Motor neuron (in vitro differentiated cells): ENCODE measurements around the gene PLSCR4. TPM values are rescaled to one million over a fixed set of nuclear protein-coding genes. Genes with fewer than 3 reads are reported as not detected.

Source experiments
- ATAC-seq, 8 experiments: fragments of 200-7000 bp; cut with Tn5 transposase; replicated peaks in 6 of 8; 2 replicates each; pipeline ENCODE4 v1.8.0; 2021; ENCODE audit warnings: mild to moderate bottlenecking in 8 of 8, moderate library complexity in 8 of 8
- H3K27ac ChIP-seq, 2 donors: fragments of 250-450 bp; sonication (Bioruptor Pico); 2 replicates each; pipeline ENCODE4 v1.9.0; 2021; ENCODE audit warnings: antibody characterized with exemption in 2 of 2, mild to moderate bottlenecking in 2 of 2, moderate library complexity in 1 of 2
- H3K4me1 ChIP-seq, 2 donors: fragments of 250-450 bp; sonication (Bioruptor Pico); replicated peaks in 1 of 2; 2 replicates each; pipeline ENCODE4 v1.6.1; 2021; ENCODE audit warnings: antibody characterized with exemption in 2 of 2, mild to moderate bottlenecking in 2 of 2, moderate library complexity in 1 of 2
- H3K4me3 ChIP-seq, 5 donors: fragments of 250-450 bp; sonication (Bioruptor Pico); 2 replicates each; pipeline ENCODE4 v1.9.0; 2021; ENCODE audit warnings: antibody characterized with exemption in 5 of 5, mild to moderate bottlenecking in 5 of 5, moderate library complexity in 4 of 5
- WGBS, 10 experiments: fragments of 450-650 bp; shearing (Covaris generic); methylation state at CpG; one replicate each; pipeline ENCODE4 v1.0.0; 2022; 5-methylcytosine and 5-hydroxymethylcytosine counted together
- in situ Hi-C, 9 experiments: fragments of 400-800 bp; cut with MboI; loops; one replicate each; pipeline ENCODE4 v1.15.0; 2021; ENCODE audit warnings: low sequenced_read_pairs in 9 of 9, low pct_unique_long_range_greater_than_20kb in 2 of 9; ENCODE audit not compliant: unreplicated experiment in 9 of 9
- total RNA-seq, 8 experiments: library from RNA; unstranded; fragments of 300-600 nt; gene quantifications; 2 replicates each; pipeline versions ENCODE4 v1.2.3 to v1.2.4, GENCODE V29; 2022

The PLSCR4 gene
- total RNA-seq, 8 experiments from 2014 or later = 0.27 to 46.5 (median 3.5) TPM

GRCh38 chr3:146163584-146163983 is 87.3 kb downstream of the PLSCR4 start:
- Histone ChIP-seq H3K4me1 (peaks cover 5 to 8% of the 10 kb centered on the region in 2 donors), H3K27ac (no peak overlapping the region), H3K4me3 (no peak overlapping the region)
- in situ Hi-C loops = loop anchor here in 2 of 9 experiments (10.0 to 25.0 kb wide), 2 partner anchors 89 to 101 kb away; no protein-coding TSS in a partner anchor
- 46 to 100% (median 94%) methylated on average over 1 to 2 of the region's 2 CpGs; no CpG with 5 or more reads in 1 of the 10 experiments for WGBS, 10 experiments
- no peak for ATAC-seq

GRCh38 chr3:146162561-146162960 is 88.3 kb downstream of the PLSCR4 start:
- in situ Hi-C loops = loop anchor here in 2 of 9 experiments (10.0 to 25.0 kb wide), 2 partner anchors 88 to 100 kb away; no protein-coding TSS in a partner anchor
- Histone ChIP-seq H3K4me3 (no peak overlapping the region), H3K4me1 (peaks cover 15% of the 10 kb centered on the region in 2 donors), H3K27ac (no peak overlapping the region)
- no peak for ATAC-seq
- 92 to 100% (median 100%) methylated on average over 1 to 2 of the region's 2 CpGs; no CpG with 5 or more reads in 3 of the 10 experiments for WGBS, 10 experiments

DNA sequence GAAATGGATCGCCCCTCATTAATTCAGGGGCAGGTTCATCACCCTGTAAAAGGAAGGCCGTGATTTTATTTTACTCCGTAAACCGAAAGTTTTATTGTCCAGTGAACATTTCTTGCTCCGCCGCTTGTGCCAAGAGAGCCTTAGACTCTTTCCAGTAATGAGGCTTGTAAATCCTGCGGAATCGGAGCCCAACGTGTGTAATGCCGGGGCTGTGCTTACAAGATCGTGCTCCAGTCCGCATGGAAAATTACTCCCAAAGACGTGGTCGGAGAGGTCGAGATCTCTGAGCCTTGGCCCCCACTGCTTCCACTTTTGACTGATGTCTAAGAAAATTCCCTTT is 89.3 kb downstream of the PLSCR4 start:
- in situ Hi-C loops = loop anchor here in 2 of 9 experiments (10.0 to 25.0 kb wide), 2 partner anchors 87 to 99 kb away; no protein-coding TSS in a partner anchor
- Histone ChIP-seq H3K4me1 (peaks cover 19% of the 10 kb centered on the region in 2 donors), H3K27ac (peak overlapping the region; percentile 80 to 86), H3K4me3 (peak overlapping the region; percentile 55 to 74 (median 66))
- ATAC-seq = peak in 2 of 8 experiments; percentile 3
- WGBS, 10 experiments = 0 to 64% (median 32%) methylated on average over 1 to 13 of the region's 15 CpGs; no CpG with 5 or more reads in 2 of the 10 experiments

- peak; percentile 72 to 90 (median 86) for ATAC-seq
- peak within 1 kb of the TSS; percentile 80 to 86 for H3K27ac ChIP-seq
- peaks cover 19 to 21% of the 10 kb centered on the region in 2 donors for H3K4me1 ChIP-seq
- in situ Hi-C loops = loop anchor here in 2 of 9 experiments (10.0 to 25.0 kb wide), 2 partner anchors 86 to 99 kb away; no protein-coding TSS in a partner anchor
- H3K4me3 ChIP-seq = peak within 1 kb of the TSS; percentile 55 to 74 (median 66)
- WGBS, 10 experiments = 0 to 17% (median 0%) methylated on average over 1 to 5 of the region's 74 CpGs; no CpG with 5 or more reads in 5 of the 10 experiments
Measured at GRCh38 chr3:146160964-146161662, 89.8 kb downstream of the PLSCR4 start, which contains the start of gene PLOD2. PLOD2 (minus strand) TSS chr3:146161184; CDS start chr3:146160989, 195 bp downstream.

GRCh38 chr3:146160321-146160963 is 90.5 kb downstream of the PLSCR4 start:
- ATAC-seq = peak; percentile 13 to 46 (median 26)
- peak overlapping the region; percentile 80 to 86 for H3K27ac ChIP-seq
- peaks cover 19 to 23% of the 10 kb centered on the region in 2 donors for H3K4me1 ChIP-seq
- in situ Hi-C loops = loop anchor here in 2 of 9 experiments (10.0 to 25.0 kb wide), 2 partner anchors 86 to 98 kb away; no protein-coding TSS in a partner anchor
- WGBS, 10 experiments = 0 to 7% (median 0%) methylated on average over 2 to 5 of the region's 35 CpGs; no CpG with 5 or more reads in 4 of the 10 experiments
- peak overlapping the region; percentile 55 to 74 (median 66) for H3K4me3 ChIP-seq

- 2 to 20% (median 6%) methylated on average over 4 to 7 of the region's 7 CpGs for WGBS, 10 experiments
- Histone ChIP-seq H3K4me3 (peak overlapping the region; percentile 55 to 74 (median 66)), H3K4me1 (peaks cover 19 to 23% of the 10 kb centered on the region in 2 donors), H3K27ac (peak overlapping the region in 1 of 2 donors; percentile 86)
- in situ Hi-C loops = loop anchor here in 2 of 9 experiments (10.0 to 25.0 kb wide), 2 partner anchors 85 to 97 kb away; no protein-coding TSS in a partner anchor
- no peak for ATAC-seq
Measured at GRCh38 chr3:146159616-146160320, 91.1 kb downstream of the PLSCR4 start.

DNA sequence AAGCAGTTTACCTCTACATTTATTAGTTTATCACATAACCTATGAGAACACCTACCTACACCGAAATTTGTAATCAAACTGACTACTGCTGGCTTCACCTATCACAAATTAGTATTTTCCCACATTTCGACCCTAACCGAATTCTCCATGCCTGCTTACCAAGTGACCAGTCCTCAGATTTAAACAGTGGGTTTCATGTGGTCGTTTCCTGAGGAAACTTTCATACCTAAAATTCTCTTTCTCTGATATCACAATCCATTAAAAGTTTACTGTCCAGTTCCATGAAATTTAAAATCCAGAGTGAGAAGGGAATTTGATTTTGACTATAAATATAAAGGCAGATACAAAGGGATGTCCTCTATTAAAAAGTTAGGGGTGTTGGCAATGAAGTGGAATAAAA is 91.9 kb downstream of the PLSCR4 start:
- peak overlapping the region; percentile 55 to 74 (median 66) for H3K4me3 ChIP-seq
- WGBS, 10 experiments = 20 to 94% (median 60%) methylated on average over 1 to 4 of the region's 4 CpGs
- no peak overlapping the region for H3K27ac ChIP-seq
- peaks cover 19 to 23% of the 10 kb centered on the region in 2 donors for H3K4me1 ChIP-seq
- in situ Hi-C loops = loop anchor here in 1 of 9 experiments (25.0 kb wide), 1 partner anchor 97 kb away; no protein-coding TSS in a partner anchor
- no peak for ATAC-seq

DNA sequence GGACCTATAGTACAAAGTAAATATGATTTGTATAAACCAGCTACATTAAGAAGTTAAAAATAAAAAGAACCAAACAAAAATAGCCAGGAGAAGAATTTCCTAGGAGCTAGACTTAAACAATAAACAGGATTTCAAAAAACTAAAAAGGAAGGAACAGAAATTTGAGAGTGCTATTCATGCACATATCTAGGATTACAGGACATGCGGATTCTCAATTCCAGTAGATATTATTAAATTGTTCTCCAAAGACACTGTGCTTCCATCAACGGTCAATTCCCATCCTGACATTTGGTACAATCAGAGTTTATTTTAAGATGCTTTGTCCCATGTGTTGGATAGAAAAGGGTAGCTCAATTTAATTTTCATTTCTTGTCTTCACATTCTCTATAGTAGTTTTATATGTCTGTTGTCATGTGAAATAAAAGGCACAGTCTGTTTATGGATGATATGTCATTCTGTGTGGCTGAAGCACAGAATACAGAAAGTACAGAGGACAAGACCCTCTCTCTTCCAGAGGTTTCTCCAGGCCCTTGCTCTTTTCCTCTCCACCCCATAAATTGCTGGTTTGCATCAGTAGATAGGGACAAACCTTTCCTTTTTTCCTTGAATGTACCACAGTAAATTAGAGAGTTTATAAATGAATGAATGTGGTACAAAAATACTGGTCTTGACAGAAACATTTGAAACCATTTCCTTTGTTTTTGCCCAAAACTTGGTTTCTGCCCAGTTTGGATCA is 93.4 kb downstream of the PLSCR4 start:
- ATAC-seq = no peak
- in situ Hi-C loops = loop anchor here in 1 of 9 experiments (25.0 kb wide), 1 partner anchor 95 kb away; no protein-coding TSS in a partner anchor
- no peak overlapping the region for H3K4me3 ChIP-seq
- peaks cover 19 to 22% of the 10 kb centered on the region in 2 donors for H3K4me1 ChIP-seq
- WGBS, 10 experiments = 19 to 100% (median 83%) methylated on average over 1 to 2 of the region's 2 CpGs; no CpG with 5 or more reads in 1 of the 10 experiments
- no peak overlapping the region for H3K27ac ChIP-seq

- H3K4me3 ChIP-seq = no peak overlapping the region
- peaks cover 17 to 19% of the 10 kb centered on the region in 2 donors for H3K4me1 ChIP-seq
- in situ Hi-C loops = loop anchor here in 1 of 9 experiments (25.0 kb wide), 1 partner anchor 94 kb away; no protein-coding TSS in a partner anchor
- 60 to 97% (median 86%) methylated on average over 1 to 3 of the region's 3 CpGs; no CpG with 5 or more reads in 3 of the 10 experiments for WGBS, 10 experiments
- no peak for ATAC-seq
- no peak overlapping the region for H3K27ac ChIP-seq
Measured at GRCh38 chr3:146156666-146157314, 94.1 kb downstream of the PLSCR4 start.

- in situ Hi-C loops = loop anchor here in 1 of 9 experiments (25.0 kb wide), 1 partner anchor 94 kb away; no protein-coding TSS in a partner anchor
Measured at GRCh38 chr3:146156095-146156494, 94.8 kb downstream of the PLSCR4 start.

DNA sequence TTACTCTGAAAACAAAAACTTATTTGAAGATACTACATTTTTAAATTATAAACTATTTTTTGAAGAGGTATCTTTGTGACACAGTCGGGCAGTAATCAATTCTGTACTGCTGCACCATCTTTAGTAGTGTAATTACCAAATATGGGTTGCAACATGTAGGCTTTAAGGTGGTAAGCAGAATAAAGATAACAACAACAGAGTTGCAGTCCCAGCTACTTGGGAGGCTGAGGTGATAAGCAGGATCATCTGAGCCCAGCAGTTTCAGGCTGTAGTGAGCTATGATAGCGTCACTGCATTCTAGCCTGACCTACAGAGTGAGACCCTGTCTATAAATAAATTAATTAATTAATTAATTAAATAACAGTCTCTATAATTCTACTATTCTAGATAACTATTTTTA is 95.9 kb downstream of the PLSCR4 start:
- H3K4me1 ChIP-seq = peaks cover 17% of the 10 kb centered on the region in 2 donors
- in situ Hi-C loops = loop anchor here in 1 of 9 experiments (25.0 kb wide), 1 partner anchor 93 kb away; no protein-coding TSS in a partner anchor
- ATAC-seq = no peak
- H3K4me3 ChIP-seq = no peak overlapping the region
- 50 to 100% (median 70%) methylated on average over 1 to 2 of the region's 2 CpGs; no CpG with 5 or more reads in 3 of the 10 experiments for WGBS, 10 experiments
- no peak overlapping the region for H3K27ac ChIP-seq

More at GRCh38 chr3:146156095-146156494, 94.8 kb downstream of the PLSCR4 start:
- WGBS, 10 experiments = 6 to 100% (median 78%) methylated on average over 1 to 4 of the region's 4 CpGs; no CpG with 5 or more reads in 1 of the 10 experiments
- Histone ChIP-seq H3K4me3 (no peak overlapping the region), H3K4me1 (peaks cover 17% of the 10 kb centered on the region in 2 donors), H3K27ac (no peak overlapping the region)
- no peak for ATAC-seq
